ENCODE results near the gene MAST4.

Gene MAST4

DNA sequence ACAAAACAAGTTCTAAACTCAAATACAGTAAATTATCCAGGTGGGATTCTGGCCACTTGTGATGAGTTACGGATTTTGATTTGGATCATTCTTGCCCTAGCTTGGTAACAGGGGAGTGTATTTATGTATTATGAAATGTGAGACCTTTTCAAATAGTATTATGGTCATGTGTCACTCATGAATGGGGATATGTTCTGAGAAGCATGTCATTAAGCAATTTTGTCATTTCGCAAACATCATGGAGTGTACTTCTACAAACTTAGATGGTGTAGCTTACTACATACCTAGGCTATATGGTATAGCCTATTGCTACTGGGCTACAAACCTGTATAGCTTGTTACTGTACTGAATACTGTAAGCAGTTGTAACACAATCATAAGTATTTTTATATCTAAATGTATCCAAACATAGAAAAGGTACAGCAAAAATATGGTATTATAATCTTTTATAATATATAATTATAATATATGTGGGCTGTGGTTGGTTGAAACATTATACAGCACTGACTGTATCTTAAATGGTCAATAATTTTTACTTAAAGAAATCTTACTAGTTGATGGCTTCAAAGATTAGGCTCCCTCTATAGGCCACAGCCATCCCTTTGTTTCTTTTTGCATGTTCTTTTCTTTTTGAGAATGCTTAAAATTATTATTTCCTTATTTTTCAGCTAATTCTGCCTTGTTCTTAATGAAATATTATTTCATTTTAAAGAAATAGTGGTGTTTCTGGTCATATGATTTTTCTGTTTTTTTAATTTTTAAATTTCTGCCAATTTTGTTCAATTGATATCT, 128.4 kb downstream of the MAST4 start:
- TF ChIP-seq, protein P1, sequence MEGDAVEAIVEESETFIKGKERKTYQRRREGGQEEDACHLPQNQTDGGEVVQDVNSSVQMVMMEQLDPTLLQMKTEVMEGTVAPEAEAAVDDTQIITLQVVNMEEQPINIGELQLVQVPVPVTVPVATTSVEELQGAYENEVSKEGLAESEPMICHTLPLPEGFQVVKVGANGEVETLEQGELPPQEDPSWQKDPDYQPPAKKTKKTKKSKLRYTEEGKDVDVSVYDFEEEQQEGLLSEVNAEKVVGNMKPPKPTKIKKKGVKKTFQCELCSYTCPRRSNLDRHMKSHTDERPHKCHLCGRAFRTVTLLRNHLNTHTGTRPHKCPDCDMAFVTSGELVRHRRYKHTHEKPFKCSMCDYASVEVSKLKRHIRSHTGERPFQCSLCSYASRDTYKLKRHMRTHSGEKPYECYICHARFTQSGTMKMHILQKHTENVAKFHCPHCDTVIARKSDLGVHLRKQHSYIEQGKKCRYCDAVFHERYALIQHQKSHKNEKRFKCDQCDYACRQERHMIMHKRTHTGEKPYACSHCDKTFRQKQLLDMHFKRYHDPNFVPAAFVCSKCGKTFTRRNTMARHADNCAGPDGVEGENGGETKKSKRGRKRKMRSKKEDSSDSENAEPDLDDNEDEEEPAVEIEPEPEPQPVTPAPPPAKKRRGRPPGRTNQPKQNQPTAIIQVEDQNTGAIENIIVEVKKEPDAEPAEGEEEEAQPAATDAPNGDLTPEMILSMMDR (IDR thresholded peaks at IDR 0.05; ENCODE audit: low read depth, low read length, missing control alignments) = peak; percentile 48
- in situ Hi-C loops (cut with HindIII; ENCODE audit: low sequenced_read_pairs) = no loop called here
- H3K4me3 ChIP-seq (ENCODE audit: low read depth, low read length) = no peak overlapping the region
- peak; percentile 15 for DNase-seq (ENCODE audit: low read depth)

DNA sequence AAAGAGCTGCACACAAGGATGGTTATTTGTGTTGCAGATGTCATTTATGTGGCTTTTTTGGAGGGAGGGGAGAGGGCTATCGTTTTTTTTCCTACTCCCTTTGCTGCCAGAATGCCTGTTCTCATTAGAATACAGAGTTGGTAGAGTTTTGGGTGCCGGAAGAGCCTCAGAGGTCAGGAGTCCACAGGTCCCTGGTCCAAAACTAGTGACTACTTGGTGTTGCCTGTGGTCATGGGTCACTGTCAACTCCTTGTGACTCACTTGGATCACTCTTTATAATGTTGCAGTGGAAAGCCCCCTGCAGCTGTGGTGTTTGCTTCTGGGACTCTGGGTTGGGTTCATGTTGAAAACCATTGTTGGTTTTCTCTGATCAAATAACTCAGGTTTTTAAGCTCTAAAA, 131.4 kb downstream of the MAST4 start:
- DNase-seq (ENCODE audit: low read depth) = no peak
- TF ChIP-seq, protein P1 (IDR thresholded peaks at IDR 0.05; ENCODE audit: low read depth, low read length, missing control alignments) = no peak
- no peak overlapping the region for H3K4me3 ChIP-seq (ENCODE audit: low read depth, low read length)
- in situ Hi-C loops (cut with HindIII; ENCODE audit: low sequenced_read_pairs) = no loop called here

DNA sequence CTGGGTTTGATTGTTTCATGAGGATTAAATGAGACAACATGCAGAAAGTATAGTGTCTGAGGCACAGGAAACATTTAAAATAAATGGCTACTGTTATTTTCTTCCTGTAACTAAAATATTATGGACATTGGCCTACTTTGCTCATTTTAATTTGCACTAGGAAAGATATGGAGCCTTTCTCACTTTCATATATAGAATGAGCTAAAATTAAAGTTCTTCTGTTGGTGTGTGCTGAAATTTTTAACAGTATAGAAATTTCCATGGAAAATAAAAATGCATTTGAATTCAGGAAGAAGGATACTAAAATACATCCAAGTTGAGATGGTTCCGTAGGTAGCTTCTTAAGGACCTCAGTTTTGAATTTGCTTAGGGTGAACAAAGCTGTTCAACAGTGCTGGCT, 131.9 kb downstream of the MAST4 start:
- in situ Hi-C loops (cut with HindIII; ENCODE audit: low sequenced_read_pairs) = no loop called here
- H3K4me3 ChIP-seq (ENCODE audit: low read depth, low read length) = no peak overlapping the region
- TF ChIP-seq, protein P1 (IDR thresholded peaks at IDR 0.05; ENCODE audit: low read depth, low read length, missing control alignments) = no peak
- no peak for DNase-seq (ENCODE audit: low read depth)

DNA sequence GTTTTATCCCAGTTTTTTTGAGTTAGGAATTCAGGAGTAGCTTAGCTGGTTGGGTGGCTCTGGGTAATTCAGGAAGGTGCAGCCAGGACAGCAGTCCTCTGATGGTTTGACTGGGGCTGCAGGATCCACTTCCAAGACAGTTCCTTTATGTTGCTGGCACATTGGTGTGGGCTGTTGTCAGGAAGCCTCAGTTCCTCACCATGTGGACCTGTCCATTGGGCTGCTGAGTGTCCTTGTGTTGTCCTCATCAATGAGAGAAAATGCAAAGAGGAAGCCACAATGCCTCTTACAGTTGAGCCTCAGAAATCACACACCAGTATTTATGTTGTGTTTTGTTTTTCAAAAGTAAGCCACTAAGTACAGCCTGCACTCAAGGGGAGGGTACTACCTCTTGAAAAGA, 140.9 kb downstream of the MAST4 start:
- TF ChIP-seq, protein P1 (IDR thresholded peaks at IDR 0.05; ENCODE audit: low read depth, low read length, missing control alignments) = no peak
- no peak overlapping the region for H3K4me3 ChIP-seq (ENCODE audit: low read depth, low read length)
- in situ Hi-C loops (cut with HindIII; ENCODE audit: low sequenced_read_pairs) = no loop called here
- DNase-seq (ENCODE audit: low read depth) = no peak

DNA sequence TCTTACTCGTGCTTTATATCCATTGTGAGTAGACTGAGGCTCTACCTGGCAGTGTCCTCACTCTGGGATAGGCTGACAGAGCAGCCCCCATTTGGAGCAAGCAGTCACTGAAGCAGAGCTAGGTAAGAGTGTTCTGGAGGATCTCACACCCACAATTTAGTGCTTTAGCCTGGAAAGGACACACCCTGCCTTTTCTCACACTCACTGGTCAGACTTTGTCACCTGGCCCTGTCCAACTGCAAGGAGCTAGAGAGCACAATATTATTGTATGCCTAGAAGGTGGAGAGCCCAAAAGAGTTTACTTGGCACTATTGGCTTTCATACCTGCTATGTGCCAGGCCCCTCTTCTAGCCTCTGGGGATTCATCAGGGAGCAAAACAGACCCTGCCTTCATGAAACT, 141.9 kb downstream of the MAST4 start:
- in situ Hi-C loops (cut with HindIII; ENCODE audit: low sequenced_read_pairs) = no loop called here
- no peak overlapping the region for H3K4me3 ChIP-seq (ENCODE audit: low read depth, low read length)
- DNase-seq (ENCODE audit: low read depth) = no peak
- TF ChIP-seq, protein P1 (IDR thresholded peaks at IDR 0.05; ENCODE audit: low read depth, low read length, missing control alignments) = no peak

DNA sequence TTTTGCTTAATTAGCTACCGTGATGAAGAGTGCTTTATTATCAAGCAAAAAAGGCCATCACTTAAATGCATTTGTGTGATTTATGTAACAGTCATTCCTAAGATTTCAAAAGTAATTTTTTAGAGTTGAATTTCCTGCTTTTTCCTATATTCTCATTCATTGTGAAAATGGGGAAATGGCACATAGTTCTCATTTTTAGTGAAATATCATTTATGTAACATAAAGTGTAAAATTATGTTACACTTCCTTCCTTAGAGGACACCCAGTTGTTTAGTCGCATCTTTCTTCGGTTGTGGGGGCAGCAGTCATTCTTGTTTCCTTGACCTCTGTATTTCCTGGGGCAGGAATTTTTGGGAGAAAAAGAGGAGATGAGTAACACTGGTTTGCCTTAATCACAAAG, 142.8 kb downstream of the MAST4 start:
- no peak for DNase-seq (ENCODE audit: low read depth)
- in situ Hi-C loops (cut with HindIII; ENCODE audit: low sequenced_read_pairs) = no loop called here
- TF ChIP-seq, protein P1 (IDR thresholded peaks at IDR 0.05; ENCODE audit: low read depth, low read length, missing control alignments) = no peak
- H3K4me3 ChIP-seq (ENCODE audit: low read depth, low read length) = no peak overlapping the region
